C4-2B (cell line): Measurements from ENCODE around the gene IFNA14.

ENCODE experiments used
- CTCF ChIP-seq: fragments of 450-650 bp; conservative IDR thresholded peaks from 2 replicates; pipeline ENCODE4 v1.5.1; 2017; ENCODE audit warnings: mild to moderate bottlenecking
- ZFX ChIP-seq: fragments of 450-650 bp; IDR thresholded peaks from 2 replicates; pipeline ENCODE4 v1.6.1; 2017

DNA sequence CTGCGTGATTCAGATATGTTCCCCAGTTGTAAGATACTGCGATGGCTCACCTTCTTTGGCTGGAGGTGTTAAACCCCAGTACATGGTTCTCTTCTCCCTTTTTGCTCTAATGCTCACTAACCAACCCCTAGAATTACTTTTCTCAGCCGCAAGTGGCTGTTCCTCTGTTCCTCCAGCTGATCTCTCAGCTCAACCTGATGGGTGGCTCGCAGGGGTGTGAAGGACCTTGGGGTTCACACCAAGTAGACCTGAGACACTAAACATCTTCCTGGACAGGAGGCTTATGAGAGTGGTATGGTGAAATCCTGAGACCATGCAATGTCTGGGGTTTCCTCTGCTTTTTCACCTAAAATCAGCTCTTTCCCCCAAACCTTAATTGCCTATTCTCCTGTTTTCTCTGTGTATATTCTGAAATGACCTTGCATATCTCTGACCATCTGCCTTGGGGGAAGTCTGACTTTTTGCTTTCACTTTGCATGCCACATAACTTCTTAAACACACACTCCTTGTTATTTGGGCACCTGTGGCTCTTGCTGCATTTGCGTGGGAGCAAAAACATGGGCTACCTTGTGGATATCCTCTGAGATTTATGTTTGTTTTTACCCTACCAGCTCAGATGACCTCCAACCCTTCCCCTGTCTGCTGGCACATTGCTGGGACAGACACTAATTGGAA lies 15.9 kb upstream of the IFNA14 start:
- no peak for TF ChIP-seq CTCF
- no peak for TF ChIP-seq ZFX
